GM21737 (cell line): ENCODE measurements around the gene DUSP5.
A peak's percentile ranks its signal among the peaks of the same experiment; 100 is the strongest.

Experiments used
- ATAC-seq: cut with Tn5 transposase; IDR thresholded peaks from one replicate; pipeline ENCODE4 v1.9.1; 2021; ENCODE audit warnings: mild to moderate bottlenecking, moderate library complexity; ENCODE audit not compliant: unreplicated experiment

The DUSP5 gene

DNA sequence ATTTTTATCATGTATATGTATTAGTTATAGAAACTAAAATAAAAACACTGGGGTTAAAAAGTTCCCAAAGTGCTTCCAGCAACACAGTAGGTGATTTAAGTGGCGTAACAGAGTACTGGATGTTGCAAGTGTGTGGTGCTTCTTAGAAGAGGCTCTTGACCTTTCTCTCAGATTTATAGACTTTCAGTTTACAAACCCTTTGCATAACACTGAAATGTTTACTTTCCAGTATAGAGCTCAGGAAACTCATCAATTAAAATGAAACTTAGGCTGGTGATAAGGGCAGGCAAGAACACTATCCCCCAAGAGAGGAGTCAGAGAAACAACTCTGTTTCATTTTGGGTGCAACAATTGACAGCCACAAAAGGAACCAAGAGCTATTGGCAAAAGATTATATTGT, 42.3 kb downstream of the DUSP5 start:
- ATAC-seq: no peak

DNA sequence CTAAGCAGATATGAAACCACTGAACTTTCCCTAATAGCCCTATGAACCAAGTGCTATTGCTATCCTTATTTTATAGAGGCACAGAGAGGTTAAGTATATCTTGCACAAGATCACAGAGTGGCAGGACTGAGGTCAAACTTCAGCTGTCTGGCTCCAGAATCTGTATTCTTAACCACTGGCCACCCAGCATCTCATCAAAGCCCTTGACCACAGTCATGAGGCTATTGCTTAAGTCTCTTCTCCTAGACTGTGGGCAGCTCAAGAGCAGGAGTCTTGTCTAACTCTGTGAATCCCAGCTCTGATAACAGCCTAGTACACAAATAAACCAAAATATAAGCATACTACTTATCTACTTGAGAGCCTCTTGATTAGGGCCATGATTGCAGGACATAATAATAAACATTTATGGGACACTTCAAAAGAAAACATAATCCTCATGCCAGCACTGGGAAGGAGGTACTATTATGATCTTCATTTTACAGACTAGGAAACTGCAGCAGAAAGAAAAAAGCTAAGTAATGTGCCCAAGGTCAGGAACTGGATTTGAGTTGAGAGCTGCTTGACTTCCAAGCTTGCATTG, 47.3 kb downstream of the DUSP5 start:
- ATAC-seq: no peak

DNA sequence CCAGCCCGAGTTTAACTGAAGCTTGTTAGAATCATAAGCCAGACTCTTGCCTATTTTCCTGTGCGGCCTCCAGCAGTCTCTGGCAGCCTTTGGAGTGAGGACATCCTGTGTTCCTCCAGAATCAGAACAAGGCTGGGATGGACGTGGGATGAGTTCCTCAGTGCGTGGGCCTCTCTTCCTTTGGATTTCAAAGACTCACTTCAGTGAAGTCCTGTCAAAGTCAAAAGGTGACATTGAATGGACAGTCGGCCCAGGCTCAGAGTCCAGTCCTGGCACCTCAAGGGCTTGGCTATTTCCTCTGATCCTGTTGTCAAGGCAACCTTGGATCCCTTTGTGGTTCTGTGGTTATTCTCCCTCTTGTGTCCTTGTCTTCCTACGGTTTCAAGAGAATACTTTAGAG, 48.4 kb downstream of the DUSP5 start:
- ATAC-seq: no peak

DNA sequence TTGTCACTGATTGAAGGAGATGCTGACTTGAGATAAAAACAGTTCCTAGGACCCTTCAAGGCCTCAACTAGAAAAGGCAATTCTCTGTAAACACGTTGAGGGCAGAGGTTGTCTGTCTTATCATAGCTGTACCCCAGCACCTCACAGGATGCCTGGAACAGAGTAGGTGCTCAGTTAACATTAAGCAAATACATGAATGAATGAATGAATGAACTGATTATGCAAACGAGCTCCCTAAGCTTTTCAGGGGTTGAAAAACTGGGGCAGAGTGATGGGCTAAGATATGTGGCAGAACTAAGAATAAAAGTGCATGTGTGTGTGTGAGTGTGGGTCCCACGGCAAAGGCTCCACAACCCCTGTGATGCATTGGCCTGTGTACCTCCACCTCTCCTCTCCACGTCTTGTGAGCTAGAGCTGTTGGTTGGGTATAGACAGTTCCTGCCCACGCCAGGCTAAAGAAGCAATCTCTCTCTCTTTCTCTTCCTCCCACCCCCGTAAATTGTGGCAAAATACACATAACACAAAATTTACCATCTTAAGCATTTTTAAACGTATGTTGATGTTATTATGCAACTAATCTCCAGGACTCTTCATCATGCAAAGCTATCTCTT, 48.9 kb downstream of the DUSP5 start:
- no peak for ATAC-seq

DNA sequence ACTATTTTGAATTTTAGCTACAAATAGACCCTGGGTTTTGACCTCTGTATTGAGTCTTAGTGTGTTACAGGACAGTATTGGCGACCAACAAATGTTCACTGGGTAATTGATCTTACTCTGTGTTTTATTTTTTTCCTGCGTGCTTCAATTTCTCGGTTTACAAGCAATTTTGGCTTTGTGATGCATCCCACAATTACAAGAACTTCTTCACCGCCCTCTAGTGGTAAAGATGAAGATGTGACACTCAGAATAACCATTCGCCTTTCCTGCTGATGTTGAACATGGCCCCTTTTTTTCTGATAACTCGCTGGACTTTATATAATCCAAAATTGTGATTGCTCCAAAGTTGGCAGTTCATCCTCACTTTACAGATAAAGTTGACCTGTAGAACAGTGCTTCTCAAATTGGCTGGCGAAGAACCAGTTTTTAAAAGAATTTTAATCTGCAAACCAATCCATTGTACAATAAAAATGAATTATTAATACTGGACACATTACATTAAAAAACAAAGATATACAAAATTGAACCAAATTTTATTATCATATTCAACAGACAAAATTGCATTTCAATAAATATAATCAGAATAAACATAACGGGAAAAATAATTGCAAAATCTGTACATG, 49.5 kb downstream of the DUSP5 start:
- ATAC-seq: no peak

DNA sequence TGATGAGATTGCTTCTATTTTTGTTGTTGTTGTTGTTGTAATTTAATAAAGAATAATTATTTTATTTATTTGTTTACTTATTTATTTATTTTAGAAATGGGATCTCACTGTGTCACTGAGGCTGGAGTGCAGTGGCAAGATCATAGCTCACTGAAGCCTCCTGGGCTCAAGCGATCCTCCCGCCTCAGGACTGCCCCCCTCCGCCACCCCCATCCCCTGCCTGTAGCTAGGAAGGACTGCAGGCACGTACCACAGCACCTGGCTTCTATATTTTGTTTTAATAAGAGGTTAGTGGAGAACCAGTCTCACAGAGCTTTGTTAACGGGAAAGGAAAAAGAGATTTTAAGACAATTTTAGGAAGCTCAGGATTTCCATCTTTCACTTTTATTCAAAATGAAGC, 50.3 kb downstream of the DUSP5 start:
- no peak for ATAC-seq

DNA sequence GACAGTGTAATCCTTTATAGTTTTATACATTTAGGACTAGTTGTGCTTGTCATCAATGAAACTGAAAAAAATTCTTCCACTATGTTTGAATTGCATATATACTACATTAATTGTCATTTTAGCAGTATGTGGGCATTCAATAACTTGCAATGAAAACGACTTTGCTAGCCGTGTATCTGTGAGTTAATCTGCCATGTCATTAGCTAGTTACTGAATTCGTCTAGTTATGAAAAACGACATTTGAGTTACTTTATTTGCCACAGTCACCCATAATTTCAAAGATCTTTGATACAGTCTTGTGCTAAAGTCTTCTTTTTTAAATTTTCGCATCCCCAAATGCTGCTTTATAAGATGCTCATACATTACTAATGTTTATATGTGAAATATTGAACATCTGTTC, 51.5 kb downstream of the DUSP5 start:
- ATAC-seq: no peak

DNA sequence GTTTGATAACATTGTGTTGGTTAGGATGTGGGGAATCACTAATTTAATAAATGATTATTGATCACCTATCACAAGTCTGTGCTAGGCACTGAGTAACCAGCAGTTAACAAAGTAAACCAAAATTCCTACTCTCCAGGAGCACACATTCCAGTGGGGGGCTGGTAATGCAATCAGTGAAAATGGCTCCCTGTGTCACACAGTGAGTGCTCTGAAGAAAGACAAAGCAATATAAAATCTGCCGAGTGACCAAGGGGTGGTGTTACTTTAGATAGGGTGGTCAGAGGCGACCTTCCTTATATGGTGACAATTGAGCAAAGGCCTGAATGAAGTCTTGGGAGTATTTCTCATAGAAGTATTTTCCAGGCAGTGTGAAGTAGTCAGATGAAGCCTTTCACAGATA, 56.2 kb downstream of the DUSP5 start:
- no peak for ATAC-seq

DNA sequence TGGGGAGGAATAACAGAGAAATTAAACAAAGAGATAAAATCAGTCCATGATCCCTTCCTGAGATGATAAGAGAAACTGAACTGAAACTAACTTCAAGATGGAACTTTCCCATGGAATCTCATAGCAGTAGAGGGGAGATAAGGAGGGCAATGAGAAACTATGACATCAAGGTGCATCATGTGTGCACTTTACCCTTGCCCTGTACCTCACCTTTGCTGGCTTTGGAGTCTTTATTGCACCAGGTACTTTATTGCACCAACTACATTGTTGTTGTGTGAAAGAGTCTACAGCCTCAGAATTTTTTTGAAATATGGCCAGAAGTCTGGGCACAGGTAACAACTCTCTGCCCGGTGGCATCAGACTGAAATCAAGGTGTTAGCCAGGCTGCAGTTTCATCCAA, 58.6 kb downstream of the DUSP5 start:
- no peak for ATAC-seq

DNA sequence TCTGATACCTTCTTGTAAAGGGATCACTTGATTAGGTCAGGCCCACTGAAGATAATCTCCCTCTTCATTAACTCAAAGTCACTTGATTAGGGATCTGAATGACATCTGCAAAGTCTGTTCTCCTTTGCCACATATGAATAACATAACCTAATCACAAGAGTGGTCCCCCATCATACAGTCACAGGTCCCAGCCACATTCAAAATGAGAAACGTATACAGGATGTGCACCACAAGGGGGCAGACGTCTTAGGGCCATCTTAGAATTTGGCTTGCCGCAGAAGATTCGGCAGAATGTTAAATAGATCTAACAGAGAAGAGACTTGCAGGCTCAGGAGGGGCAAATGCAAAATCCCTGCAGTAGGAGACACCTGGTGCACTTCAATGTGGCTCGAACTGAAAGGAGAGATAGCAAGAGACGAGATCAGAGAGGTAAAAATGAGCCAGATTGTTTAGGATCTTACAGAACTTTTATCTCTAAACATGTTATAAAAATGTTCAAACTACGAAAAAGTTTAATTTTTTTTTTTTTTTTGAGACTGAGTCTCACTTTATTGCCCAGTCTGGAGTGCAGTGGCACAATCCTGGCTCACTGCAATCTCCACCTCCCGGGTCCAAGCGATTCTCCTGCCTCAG, 59.4 kb downstream of the DUSP5 start:
- ATAC-seq: peak; percentile 46

DNA sequence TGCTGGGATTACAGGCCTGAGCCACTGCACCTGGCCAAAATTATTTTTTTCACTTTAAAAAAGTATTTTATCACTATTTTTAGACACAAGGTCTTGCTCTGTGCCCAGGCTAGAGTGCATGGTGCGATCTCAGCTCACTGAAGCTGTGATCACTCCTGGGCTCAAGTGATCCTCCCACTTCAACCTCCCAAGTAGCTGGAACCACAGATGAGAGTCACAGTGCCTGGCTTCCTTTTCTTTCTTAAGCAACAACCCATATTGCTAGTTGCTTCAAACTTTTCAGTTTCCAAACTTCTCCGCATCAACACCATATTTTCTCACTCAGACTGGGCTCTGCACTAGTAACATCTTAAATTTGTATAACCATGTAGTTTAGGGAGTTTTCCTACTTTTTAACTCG, 60.3 kb downstream of the DUSP5 start:
- ATAC-seq: no peak

DNA sequence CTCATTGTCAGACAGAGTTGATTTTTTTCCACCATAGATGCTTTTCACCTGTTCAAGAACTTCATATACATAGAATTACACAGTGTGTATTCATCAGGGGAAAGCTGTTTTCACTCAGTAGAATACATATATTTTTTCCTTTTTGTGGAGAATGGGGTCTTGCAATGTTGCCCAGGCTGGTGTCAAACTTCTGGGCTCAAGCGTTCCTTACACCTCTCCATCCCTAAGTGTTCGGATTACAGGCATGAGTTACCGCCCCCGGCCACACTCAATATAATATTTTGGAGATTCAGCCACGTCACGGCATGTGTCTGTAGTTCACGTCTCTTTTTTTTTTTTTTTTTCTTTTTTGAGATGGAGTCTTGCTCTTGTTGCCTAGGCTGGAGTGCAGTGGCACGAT, 62.3 kb downstream of the DUSP5 start:
- ATAC-seq: no peak
